Measurements from ENCODE around the gene THAP11.

DNA sequence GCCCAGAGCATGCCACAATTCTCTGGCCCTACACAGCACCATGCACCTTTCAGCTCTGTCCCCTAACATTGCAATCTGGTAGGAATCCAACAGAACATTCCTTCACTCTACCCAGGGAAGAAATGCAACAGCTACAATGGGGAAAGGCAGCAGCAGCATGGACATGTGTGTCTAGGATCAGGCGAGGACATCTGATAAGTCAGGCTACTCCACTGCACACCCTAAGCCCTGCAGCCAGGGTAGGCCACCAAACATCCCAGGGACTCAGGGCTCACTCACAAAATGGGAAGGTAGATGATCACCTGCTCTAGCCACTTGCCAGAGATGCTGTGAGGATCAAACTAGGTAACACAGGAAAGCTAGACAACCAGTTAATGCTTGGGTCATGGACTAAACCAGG lies 40.9 kb upstream of the THAP11 start:
- TF ChIP-seq, protein P1, sequence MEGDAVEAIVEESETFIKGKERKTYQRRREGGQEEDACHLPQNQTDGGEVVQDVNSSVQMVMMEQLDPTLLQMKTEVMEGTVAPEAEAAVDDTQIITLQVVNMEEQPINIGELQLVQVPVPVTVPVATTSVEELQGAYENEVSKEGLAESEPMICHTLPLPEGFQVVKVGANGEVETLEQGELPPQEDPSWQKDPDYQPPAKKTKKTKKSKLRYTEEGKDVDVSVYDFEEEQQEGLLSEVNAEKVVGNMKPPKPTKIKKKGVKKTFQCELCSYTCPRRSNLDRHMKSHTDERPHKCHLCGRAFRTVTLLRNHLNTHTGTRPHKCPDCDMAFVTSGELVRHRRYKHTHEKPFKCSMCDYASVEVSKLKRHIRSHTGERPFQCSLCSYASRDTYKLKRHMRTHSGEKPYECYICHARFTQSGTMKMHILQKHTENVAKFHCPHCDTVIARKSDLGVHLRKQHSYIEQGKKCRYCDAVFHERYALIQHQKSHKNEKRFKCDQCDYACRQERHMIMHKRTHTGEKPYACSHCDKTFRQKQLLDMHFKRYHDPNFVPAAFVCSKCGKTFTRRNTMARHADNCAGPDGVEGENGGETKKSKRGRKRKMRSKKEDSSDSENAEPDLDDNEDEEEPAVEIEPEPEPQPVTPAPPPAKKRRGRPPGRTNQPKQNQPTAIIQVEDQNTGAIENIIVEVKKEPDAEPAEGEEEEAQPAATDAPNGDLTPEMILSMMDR (IDR thresholded peaks at IDR 0.05; ENCODE audit: poor library complexity, severe bottlenecking) = no peak
- no peak for TF ChIP-seq EP300 (conservative IDR thresholded peaks at IDR 0.05; ENCODE audit: poor library complexity, severe bottlenecking)
- TF ChIP-seq MXI1 (conservative IDR thresholded peaks at IDR 0.05; ENCODE audit: poor library complexity, severe bottlenecking) = no peak

Data from neural cell (in vitro differentiated cells).